ENCODE results near the gene SARM1. TPM values are rescaled to one million over a fixed set of nuclear protein-coding genes. Genes with fewer than 3 reads are reported as not detected.

Gene SARM1
- total RNA-seq, 1 donor from 2014 or later: 14.1 TPM

DNA sequence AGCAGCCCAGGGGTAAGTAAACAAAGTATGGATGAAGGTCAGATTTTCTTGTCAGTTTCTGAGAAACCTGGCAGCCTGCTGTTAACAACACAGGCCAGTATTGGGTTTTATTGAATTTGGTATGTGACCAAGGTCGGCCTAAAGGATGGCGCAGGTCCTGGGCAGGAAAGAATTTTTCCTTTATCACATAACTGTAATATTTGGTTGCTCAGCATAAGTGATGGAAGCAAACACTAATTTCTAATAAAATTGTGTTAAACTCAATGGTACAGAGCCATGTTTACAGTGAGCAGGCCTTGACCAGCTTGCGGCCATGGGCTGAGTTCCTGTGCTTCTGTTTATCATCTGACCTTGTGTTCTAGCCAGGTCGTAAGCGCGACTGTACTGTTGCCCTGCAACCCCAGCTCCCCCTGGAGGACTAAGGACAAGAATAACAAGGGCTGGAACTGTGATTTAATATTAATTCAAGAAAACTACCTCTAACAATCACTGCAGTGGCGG is 24.7 kb upstream of the SARM1 start:
- TF ChIP-seq, protein P1, sequence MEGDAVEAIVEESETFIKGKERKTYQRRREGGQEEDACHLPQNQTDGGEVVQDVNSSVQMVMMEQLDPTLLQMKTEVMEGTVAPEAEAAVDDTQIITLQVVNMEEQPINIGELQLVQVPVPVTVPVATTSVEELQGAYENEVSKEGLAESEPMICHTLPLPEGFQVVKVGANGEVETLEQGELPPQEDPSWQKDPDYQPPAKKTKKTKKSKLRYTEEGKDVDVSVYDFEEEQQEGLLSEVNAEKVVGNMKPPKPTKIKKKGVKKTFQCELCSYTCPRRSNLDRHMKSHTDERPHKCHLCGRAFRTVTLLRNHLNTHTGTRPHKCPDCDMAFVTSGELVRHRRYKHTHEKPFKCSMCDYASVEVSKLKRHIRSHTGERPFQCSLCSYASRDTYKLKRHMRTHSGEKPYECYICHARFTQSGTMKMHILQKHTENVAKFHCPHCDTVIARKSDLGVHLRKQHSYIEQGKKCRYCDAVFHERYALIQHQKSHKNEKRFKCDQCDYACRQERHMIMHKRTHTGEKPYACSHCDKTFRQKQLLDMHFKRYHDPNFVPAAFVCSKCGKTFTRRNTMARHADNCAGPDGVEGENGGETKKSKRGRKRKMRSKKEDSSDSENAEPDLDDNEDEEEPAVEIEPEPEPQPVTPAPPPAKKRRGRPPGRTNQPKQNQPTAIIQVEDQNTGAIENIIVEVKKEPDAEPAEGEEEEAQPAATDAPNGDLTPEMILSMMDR (IDR thresholded peaks at IDR 0.05): peak; percentile 19
- DNase-seq (no peak), ATAC-seq (peak in 1 of 2 donors; percentile 18)
- intact Hi-C loops (cut with DNase I): no loop called here
- Histone ChIP-seq H3K4me1 (peaks cover 25% of the 10 kb centered on the region), H3K36me3 (peaks cover 100% of the 10 kb centered on the region), H3K27ac (no peak overlapping the region), H3K9me3 (no peaks in the 10 kb centered on the region), H3K27me3 (ENCODE audit: low read depth) (no peaks in the 10 kb centered on the region), H3K4me3 (no peak overlapping the region)

DNA sequence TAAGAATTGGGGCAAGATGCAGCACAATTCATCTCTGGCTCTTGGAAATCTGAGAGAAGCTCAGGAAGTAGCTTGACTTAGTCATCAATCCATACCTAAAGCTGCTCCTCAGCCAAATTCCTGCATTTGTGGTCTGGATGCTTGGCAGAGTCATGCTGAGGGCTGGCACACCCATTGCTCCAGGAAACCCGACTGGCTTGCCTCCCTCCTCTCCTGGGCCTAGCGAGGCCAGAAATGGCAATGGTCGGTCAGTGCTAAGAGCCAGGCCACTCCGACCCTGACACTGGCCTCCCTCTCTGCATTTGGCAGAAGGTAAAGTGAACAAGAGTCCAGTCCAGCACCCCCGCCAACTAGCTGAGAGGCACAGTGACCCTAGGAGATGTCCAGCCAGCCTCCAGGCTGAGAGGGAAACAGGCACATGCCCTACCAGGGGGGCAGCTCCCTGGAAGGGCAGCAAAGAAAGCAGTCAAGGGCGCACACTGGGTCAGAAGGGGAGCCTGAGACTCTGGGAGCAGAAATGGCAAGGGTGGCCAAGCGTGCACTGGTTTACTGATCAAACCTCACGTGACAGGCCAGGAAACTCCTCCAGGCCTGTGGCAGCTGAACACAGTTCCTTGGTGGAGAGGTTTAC is 24.1 kb upstream of the SARM1 start:
- ATAC-seq (peak in 1 of 2 donors; percentile 4), DNase-seq (no peak)
- Histone ChIP-seq H3K36me3 (peaks cover 100% of the 10 kb centered on the region), H3K27ac (peak overlapping the region; percentile 16), H3K4me3 (no peak overlapping the region), H3K27me3 (ENCODE audit: low read depth) (no peaks in the 10 kb centered on the region), H3K4me1 (peaks cover 25% of the 10 kb centered on the region), H3K9me3 (no peaks in the 10 kb centered on the region)
- intact Hi-C loops (cut with DNase I): no loop called here
- TF ChIP-seq, protein P1 (IDR thresholded peaks at IDR 0.05): no peak

DNA sequence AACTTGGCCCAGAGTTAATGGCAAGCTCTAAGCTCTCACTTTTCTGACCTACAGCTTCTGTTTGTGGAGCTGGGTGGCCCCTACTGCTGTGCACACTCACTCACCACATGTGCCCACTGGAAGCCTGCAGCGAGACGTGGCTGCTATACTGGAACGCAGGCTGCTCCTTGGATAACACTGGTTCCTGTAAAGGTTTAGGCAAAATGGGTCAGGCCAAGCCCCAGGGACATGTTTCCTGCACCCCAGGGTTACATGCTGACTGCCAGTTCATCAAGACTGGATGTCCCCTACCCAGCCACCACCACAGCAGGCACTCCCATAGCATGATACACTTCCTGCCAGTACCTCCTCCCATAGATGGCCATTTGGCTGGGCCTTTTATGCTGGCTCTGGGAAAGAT is 22.5 kb upstream of the SARM1 start:
- no peaks in the 10 kb centered on the region for H3K27me3 ChIP-seq (ENCODE audit: low read depth)
- peaks cover 25% of the 10 kb centered on the region for H3K4me1 ChIP-seq
- no peak for ATAC-seq
- TF ChIP-seq, protein P1 (IDR thresholded peaks at IDR 0.05): no peak
- H3K27ac ChIP-seq: no peak overlapping the region
- peaks cover 100% of the 10 kb centered on the region for H3K36me3 ChIP-seq
- intact Hi-C loops (cut with DNase I): no loop called here
- no peak overlapping the region for H3K4me3 ChIP-seq
- DNase-seq: no peak
- H3K9me3 ChIP-seq: no peaks in the 10 kb centered on the region

DNA sequence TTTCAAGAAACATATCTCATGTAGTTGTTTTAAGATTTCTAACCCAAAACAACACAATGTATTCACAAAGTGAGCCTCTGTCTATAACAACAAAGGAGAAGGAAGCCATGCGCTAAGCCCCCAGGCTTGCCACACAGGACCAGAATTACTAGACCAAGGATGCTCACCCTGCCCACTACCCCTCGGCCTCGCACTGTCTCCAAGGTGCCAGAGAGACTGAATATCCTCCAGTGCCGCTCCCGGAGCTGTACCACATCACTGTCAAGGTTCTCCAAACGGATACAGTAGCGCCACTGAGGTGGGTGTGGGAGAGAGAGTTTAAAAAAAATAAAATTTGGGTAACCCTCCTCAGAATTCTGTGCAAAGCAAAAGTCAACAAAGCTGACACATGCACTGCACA is 21.2 kb upstream of the SARM1 start:
- Histone ChIP-seq H3K36me3 (peaks cover 100% of the 10 kb centered on the region), H3K27ac (no peak overlapping the region), H3K4me3 (no peak overlapping the region), H3K4me1 (peaks cover 23% of the 10 kb centered on the region), H3K27me3 (ENCODE audit: low read depth) (no peaks in the 10 kb centered on the region), H3K9me3 (no peaks in the 10 kb centered on the region)
- ATAC-seq (no peak), DNase-seq (no peak)
- TF ChIP-seq, protein P1 (IDR thresholded peaks at IDR 0.05): no peak
- intact Hi-C loops (cut with DNase I): no loop called here

DNA sequence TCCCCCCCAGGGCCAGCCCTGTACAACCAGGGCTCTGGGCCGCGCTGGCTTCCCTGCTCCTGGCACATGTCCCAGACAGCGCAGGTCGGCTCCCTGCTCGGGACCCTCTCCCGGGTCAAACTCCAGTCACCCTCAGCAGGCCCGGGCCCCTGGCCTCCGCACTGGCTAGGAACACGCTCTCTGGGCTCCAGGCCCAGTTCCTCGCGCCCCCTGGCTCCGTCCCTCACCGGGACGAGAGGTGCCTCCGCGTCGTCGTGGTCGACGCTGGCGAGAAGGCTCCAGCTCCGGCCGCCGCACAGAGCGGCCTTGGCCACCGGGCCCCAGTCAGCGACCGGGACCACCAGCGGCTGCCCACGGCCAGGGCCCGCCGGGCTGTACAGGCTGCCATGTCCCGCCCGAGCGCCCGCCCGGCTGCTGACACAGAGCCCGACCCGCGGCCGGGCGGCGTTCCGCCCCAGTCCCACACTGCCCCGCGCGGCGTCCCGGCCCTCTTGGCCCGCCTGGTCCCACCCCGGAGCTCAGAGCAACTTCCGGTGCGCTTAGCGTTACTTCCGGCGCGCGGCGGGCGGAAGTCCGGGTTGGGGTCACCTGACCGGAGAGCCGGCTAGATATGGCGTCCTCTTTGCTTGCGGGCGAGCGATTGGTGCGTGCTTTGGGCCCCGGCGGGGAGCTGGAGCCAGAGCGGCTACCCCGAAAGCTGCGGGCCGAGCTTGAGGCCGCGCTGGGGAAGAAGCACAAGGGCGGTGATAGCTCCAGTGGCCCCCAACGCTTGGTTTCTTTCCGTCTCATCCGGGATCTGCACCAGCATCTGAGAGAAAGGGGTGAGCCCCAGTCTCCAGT is 14.2 kb upstream of the SARM1 start, which contains the start of gene POLDIP2:
TSS of gene POLDIP2 (minus strand) at position 467 of the 840 bp plus-strand sequence. CDS start at position 388, 79 bp downstream.
- Histone ChIP-seq H3K4me3 (peak within 1 kb of the TSS; percentile 96), H3K4me1 (peaks cover 24% of the 10 kb centered on the region), H3K9me3 (no peaks in the 10 kb centered on the region), H3K36me3 (peaks cover 65% of the 10 kb centered on the region), H3K27me3 (ENCODE audit: low read depth) (no peaks in the 10 kb centered on the region), H3K27ac (peak within 1 kb of the TSS; percentile 93)
- intact Hi-C loops (cut with DNase I): no loop called here
- DNase-seq: peak; percentile 95
- TF ChIP-seq, protein P1 (IDR thresholded peaks at IDR 0.05): no peak
- peak; percentile 99 to 100 for ATAC-seq

Data from lower lobe of right lung (tissue), 2 donors.